Muscle layer of duodenum (tissue), 2 donors: ENCODE data around the gene SCAF4.
"Not testable (repeated sequence)": the region's sequence is repeated elsewhere in the genome, so short reads cannot be mapped to it uniquely, and the experiment has no call there.

Experiments
- H3K27ac ChIP-seq: one replicate; pipeline ENCODE4 v1.7.0; 2013; ENCODE audit warnings: mild to moderate bottlenecking, low read length
- H3K27me3 ChIP-seq: one replicate; pipeline ENCODE4 v1.7.0; 2013; ENCODE audit warnings: low read depth, mild to moderate bottlenecking, control low read depth, low read length
- H3K36me3 ChIP-seq, 2 donors: one replicate each; pipeline ENCODE4 v1.7.0; 2013; ENCODE audit warnings: low read length in 2 of 2, control low read depth in 1 of 2, mild to moderate bottlenecking in 1 of 2; ENCODE audit not compliant: insufficient read depth in 2 of 2, control insufficient read depth in 1 of 2
- H3K4me1 ChIP-seq, 2 donors: one replicate each; pipeline ENCODE4 v1.7.0; 2013; ENCODE audit warnings: low read length in 2 of 2, mild to moderate bottlenecking in 2 of 2, control low read depth in 1 of 2, moderate library complexity in 1 of 2; ENCODE audit not compliant: insufficient read depth in 2 of 2, control insufficient read depth in 1 of 2
- H3K4me3 ChIP-seq, 2 donors: one replicate each; pipeline ENCODE4 v1.7.0; 2013; ENCODE audit warnings: low read length in 2 of 2, low read depth in 1 of 2, mild to moderate bottlenecking in 1 of 2
- H3K9me3 ChIP-seq, 2 donors: one replicate each; pipeline ENCODE4 v1.7.0; 2013; ENCODE audit warnings: low read length in 2 of 2, control low read depth in 1 of 2, mild to moderate bottlenecking in 1 of 2; ENCODE audit not compliant: control insufficient read depth in 1 of 2
- donor health status: healthy.

Gene SCAF4

GRCh38 chr21:31658053-31658452 lies 73.9 kb downstream of the SCAF4 start:
- H3K4me3 ChIP-seq: no peak overlapping the region
- H3K27me3 ChIP-seq: no peaks in the 10 kb centered on the region
- no peaks in the 10 kb centered on the region for H3K9me3 ChIP-seq
- H3K27ac ChIP-seq: no peak overlapping the region
- H3K36me3 ChIP-seq: no peaks in the 10 kb centered on the region
- H3K4me1 ChIP-seq: peaks cover 0 to 9% of the 10 kb centered on the region in 2 donors

- no peak overlapping the region for H3K27ac ChIP-seq
- peaks cover 0 to 9% of the 10 kb centered on the region in 2 donors for H3K4me1 ChIP-seq
- no peaks in the 10 kb centered on the region for H3K9me3 ChIP-seq
- H3K27me3 ChIP-seq: no peaks in the 10 kb centered on the region
- H3K36me3 ChIP-seq: no peaks in the 10 kb centered on the region
- no peak overlapping the region for H3K4me3 ChIP-seq
Observed at GRCh38 chr21:31656199-31657095, 75.5 kb downstream of the SCAF4 start.

- H3K4me1 ChIP-seq, H3K27me3 ChIP-seq, H3K4me3 ChIP-seq: not testable (repeated sequence)
Observed at GRCh38 chr21:31654821-31655580, 76.9 kb downstream of the SCAF4 start.

GRCh38 chr21:31654340-31654739 lies 77.6 kb downstream of the SCAF4 start:
- no peaks in the 10 kb centered on the region for H3K27me3 ChIP-seq
- no peaks in the 10 kb centered on the region for H3K9me3 ChIP-seq
- H3K27ac ChIP-seq: no peak overlapping the region
- H3K4me3 ChIP-seq: no peak overlapping the region
- no peaks in the 10 kb centered on the region for H3K4me1 ChIP-seq
- no peaks in the 10 kb centered on the region for H3K36me3 ChIP-seq

More at GRCh38 chr21:31654821-31655580, 76.9 kb downstream of the SCAF4 start:
- H3K9me3 ChIP-seq, H3K36me3 ChIP-seq, H3K27ac ChIP-seq: not testable (repeated sequence)

GRCh38 chr21:31651491-31651890 lies 80.4 kb downstream of the SCAF4 start:
- H3K36me3 ChIP-seq, H3K4me1 ChIP-seq, H3K9me3 ChIP-seq, H3K27me3 ChIP-seq, H3K27ac ChIP-seq, H3K4me3 ChIP-seq: not testable (repeated sequence)

- no peaks in the 10 kb centered on the region for H3K4me1 ChIP-seq
- H3K36me3 ChIP-seq: no peaks in the 10 kb centered on the region
- no peaks in the 10 kb centered on the region for H3K9me3 ChIP-seq
- no peak overlapping the region for H3K4me3 ChIP-seq
- no peak overlapping the region for H3K27ac ChIP-seq
- no peaks in the 10 kb centered on the region for H3K27me3 ChIP-seq
Observed at GRCh38 chr21:31650930-31651329, 81.0 kb downstream of the SCAF4 start.

GRCh38 chr21:31647650-31648049 lies 84.3 kb downstream of the SCAF4 start:
- Histone ChIP-seq H3K4me3 (no peak overlapping the region), H3K36me3 (no peaks in the 10 kb centered on the region), H3K4me1 (no peaks in the 10 kb centered on the region), H3K27me3 (no peaks in the 10 kb centered on the region), H3K9me3 (no peaks in the 10 kb centered on the region), H3K27ac (no peak overlapping the region)

GRCh38 chr21:31644643-31645042 lies 87.3 kb downstream of the SCAF4 start:
- Histone ChIP-seq H3K27ac (no peak overlapping the region), H3K9me3 (no peaks in the 10 kb centered on the region), H3K36me3 (no peaks in the 10 kb centered on the region), H3K4me1 (no peaks in the 10 kb centered on the region), H3K4me3 (no peak overlapping the region), H3K27me3 (no peaks in the 10 kb centered on the region)

- no peaks in the 10 kb centered on the region for H3K36me3 ChIP-seq
- no peaks in the 10 kb centered on the region for H3K27me3 ChIP-seq
- no peak overlapping the region for H3K27ac ChIP-seq
- no peaks in the 10 kb centered on the region for H3K4me1 ChIP-seq
- H3K4me3 ChIP-seq: no peak overlapping the region
- peaks cover 0 to 3% of the 10 kb centered on the region in 2 donors for H3K9me3 ChIP-seq
Observed at GRCh38 chr21:31641416-31641922, 90.4 kb downstream of the SCAF4 start.

GRCh38 chr21:31636874-31637273 lies 95.0 kb downstream of the SCAF4 start:
- H3K36me3 ChIP-seq: no peaks in the 10 kb centered on the region
- H3K27me3 ChIP-seq: no peaks in the 10 kb centered on the region
- H3K9me3 ChIP-seq: peaks cover 0 to 3% of the 10 kb centered on the region in 2 donors
- H3K4me1 ChIP-seq: no peaks in the 10 kb centered on the region
- H3K27ac ChIP-seq: no peak overlapping the region
- no peak overlapping the region for H3K4me3 ChIP-seq

- Histone ChIP-seq H3K27ac (no peak overlapping the region), H3K27me3 (no peaks in the 10 kb centered on the region), H3K36me3 (no peaks in the 10 kb centered on the region), H3K4me3 (no peak overlapping the region), H3K4me1 (no peaks in the 10 kb centered on the region), H3K9me3 (peaks cover 0 to 3% of the 10 kb centered on the region in 2 donors)
Observed at GRCh38 chr21:31634993-31635392, 96.9 kb downstream of the SCAF4 start.
